Lower lobe of right lung (tissue), 2 donors: ENCODE measurements around the gene APEX1. TPM values are rescaled to one million over a fixed set of nuclear protein-coding genes. Genes with fewer than 3 reads are reported as not detected.
"Not testable (repeated sequence)": the region's sequence is repeated elsewhere in the genome, so short reads cannot be mapped to it uniquely, and the experiment has no call there.

Experiments
- ATAC-seq, 2 donors: fragments of 200-7000 bp; cut with Tn5 transposase; one replicate each; pipeline ENCODE4 v1.9.1; 2020 to 2022; ENCODE audit warnings: mild to moderate bottlenecking in 2 of 2, moderate library complexity in 2 of 2
- DNase-seq: peaks from one replicate; pipeline ENCODE4 v3.0.0-alpha.2; 2020
- H3K27ac ChIP-seq: fragments of 200-600 bp; one replicate; pipeline ENCODE4 v1.8.0; 2022
- H3K27me3 ChIP-seq: fragments of 200-600 bp; one replicate; pipeline ENCODE4 v1.8.0; 2022; ENCODE audit warnings: low read depth
- H3K36me3 ChIP-seq: fragments of 200-600 bp; one replicate; pipeline ENCODE4 v1.8.0; 2022; ENCODE audit warnings: mild to moderate bottlenecking
- H3K4me1 ChIP-seq: fragments of 200-600 bp; one replicate; pipeline ENCODE4 v1.8.0; 2022
- H3K4me3 ChIP-seq: fragments of 200-600 bp; one replicate; pipeline ENCODE4 v1.8.0; 2022; ENCODE audit warnings: mild to moderate bottlenecking
- H3K9me3 ChIP-seq: fragments of 200-600 bp; one replicate; pipeline ENCODE4 v1.8.0; 2022
- intact Hi-C: fragments of 100-400 bp; cut with DNase I; formaldehyde crosslinking; loops from one replicate; pipeline ENCODE4 v1.11.0; 2022
- total RNA-seq: library from RNA; stranded (reverse); fragmentation: NEBNext Ultra II Directional; extraction: Animal tissue kit (Norgen Biotek cat#: 25700); gene quantifications from one replicate; pipeline ENCODE4 v1.2.1, GENCODE V29; 2021
- TF ChIP-seq, protein P1 (sequence below): fragments of 200-600 bp; IDR thresholded peaks from one replicate; pipeline ENCODE4 v1.8.0; 2022; ENCODE audit warnings: antibody characterized with exemption, mild to moderate bottlenecking
- donor health status: DM: no; HTN: yes; CAD: no; lungs with severe emphysema.

APEX1 gene
- total RNA-seq, 1 donor from 2014 or later, result 103 TPM

- Histone ChIP-seq H3K27me3 (no peaks in the 10 kb centered on the region), H3K36me3 (no peaks in the 10 kb centered on the region), H3K4me1 (peaks cover 5% of the 10 kb centered on the region), H3K27ac (no peak overlapping the region), H3K4me3 (no peak overlapping the region), H3K9me3 (no peaks in the 10 kb centered on the region)
- no peak for DNase-seq
- intact Hi-C loops, result no loop called here
- ATAC-seq, result no peak
- TF ChIP-seq, protein P1, sequence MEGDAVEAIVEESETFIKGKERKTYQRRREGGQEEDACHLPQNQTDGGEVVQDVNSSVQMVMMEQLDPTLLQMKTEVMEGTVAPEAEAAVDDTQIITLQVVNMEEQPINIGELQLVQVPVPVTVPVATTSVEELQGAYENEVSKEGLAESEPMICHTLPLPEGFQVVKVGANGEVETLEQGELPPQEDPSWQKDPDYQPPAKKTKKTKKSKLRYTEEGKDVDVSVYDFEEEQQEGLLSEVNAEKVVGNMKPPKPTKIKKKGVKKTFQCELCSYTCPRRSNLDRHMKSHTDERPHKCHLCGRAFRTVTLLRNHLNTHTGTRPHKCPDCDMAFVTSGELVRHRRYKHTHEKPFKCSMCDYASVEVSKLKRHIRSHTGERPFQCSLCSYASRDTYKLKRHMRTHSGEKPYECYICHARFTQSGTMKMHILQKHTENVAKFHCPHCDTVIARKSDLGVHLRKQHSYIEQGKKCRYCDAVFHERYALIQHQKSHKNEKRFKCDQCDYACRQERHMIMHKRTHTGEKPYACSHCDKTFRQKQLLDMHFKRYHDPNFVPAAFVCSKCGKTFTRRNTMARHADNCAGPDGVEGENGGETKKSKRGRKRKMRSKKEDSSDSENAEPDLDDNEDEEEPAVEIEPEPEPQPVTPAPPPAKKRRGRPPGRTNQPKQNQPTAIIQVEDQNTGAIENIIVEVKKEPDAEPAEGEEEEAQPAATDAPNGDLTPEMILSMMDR, result no peak
These were observed 44.9 kb downstream of the APEX1 start for GRCh38 chr14:20499881-20500280.

GRCh38 chr14:20501346-20501745, 46.3 kb downstream of the APEX1 start:
- Histone ChIP-seq H3K9me3 (no peaks in the 10 kb centered on the region), H3K4me3 (no peak overlapping the region), H3K27me3 (no peaks in the 10 kb centered on the region), H3K27ac (no peak overlapping the region), H3K4me1 (peaks cover 5% of the 10 kb centered on the region), H3K36me3 (no peaks in the 10 kb centered on the region)
- intact Hi-C loops, result no loop called here
- TF ChIP-seq, protein P1, result no peak
- DNase-seq (no peak), ATAC-seq (no peak)

DNA sequence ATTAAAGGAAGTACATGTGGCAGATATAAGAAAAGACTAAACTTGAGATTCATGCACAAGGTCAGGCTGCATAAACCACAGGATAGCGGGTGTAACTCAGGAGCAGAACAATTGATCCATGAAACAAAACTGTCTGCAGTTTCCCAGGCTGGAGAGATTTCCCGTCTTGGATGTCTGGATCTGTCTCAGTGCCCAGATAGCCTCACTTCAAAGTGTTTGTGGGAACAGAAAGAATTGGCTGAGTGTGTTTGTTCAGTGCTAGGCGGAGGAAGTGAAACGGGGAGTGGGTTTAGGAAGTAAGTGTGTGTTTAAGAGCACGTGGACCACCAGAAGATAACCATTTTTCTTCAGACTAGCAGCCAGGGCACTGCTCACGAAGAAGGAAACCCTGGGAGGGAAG, 48.9 kb downstream of the APEX1 start:
- intact Hi-C loops, result no loop called here
- peaks cover 5% of the 10 kb centered on the region for H3K4me1 ChIP-seq
- no peaks in the 10 kb centered on the region for H3K9me3 ChIP-seq
- no peak overlapping the region for H3K27ac ChIP-seq
- no peaks in the 10 kb centered on the region for H3K36me3 ChIP-seq
- DNase-seq, result no peak
- H3K27me3 ChIP-seq, result no peaks in the 10 kb centered on the region
- peak in 1 of 2 donors; percentile 38 for ATAC-seq
- TF ChIP-seq, protein P1, result no peak
- no peak overlapping the region for H3K4me3 ChIP-seq

DNA sequence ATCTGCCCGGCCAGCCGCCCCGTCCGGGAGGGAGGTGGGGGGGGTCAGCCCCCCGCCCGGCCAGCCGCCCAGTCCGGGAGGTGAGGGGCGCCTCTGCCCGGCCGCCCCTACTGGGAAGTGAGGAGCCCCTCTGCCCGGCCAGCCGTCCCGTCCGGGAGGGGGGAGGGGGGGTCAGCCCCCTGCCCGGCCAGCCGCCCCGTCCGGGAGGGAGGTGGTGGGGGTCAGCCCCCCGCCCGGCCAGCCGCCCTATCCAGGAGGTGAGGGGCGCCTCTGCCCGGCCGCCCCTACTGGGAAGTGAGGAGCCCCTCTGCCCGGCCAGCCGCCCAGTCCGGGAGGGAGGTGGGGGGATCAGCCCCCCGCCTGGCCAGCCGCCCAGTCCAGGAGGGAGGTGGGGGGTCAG, 51.2 kb downstream of the APEX1 start:
- H3K9me3 ChIP-seq, DNase-seq: not testable (repeated sequence)

GRCh38 chr14:20506752-20507151, 51.7 kb downstream of the APEX1 start:
- ATAC-seq, H3K9me3 ChIP-seq, H3K27ac ChIP-seq, intact Hi-C loops, DNase-seq, H3K4me1 ChIP-seq, H3K4me3 ChIP-seq, H3K27me3 ChIP-seq, H3K36me3 ChIP-seq: not testable (repeated sequence)

More for the DNA sequence above, 51.2 kb downstream of the APEX1 start:
- H3K4me1 ChIP-seq, H3K27ac ChIP-seq, H3K27me3 ChIP-seq, ATAC-seq, H3K36me3 ChIP-seq, H3K4me3 ChIP-seq, intact Hi-C loops: not testable (repeated sequence)

Other genes with a start within 250 kb of the APEX1 start
- gene OR11H6, start 231.5 kb upstream of the APEX1 start, total RNA-seq, result not detected
- not detected for gene OR11H7, start 226.2 kb upstream of the APEX1 start, total RNA-seq
- gene OR11H4, start 215.9 kb upstream of the APEX1 start, total RNA-seq, result not detected
- gene TTC5, start 149.3 kb upstream of the APEX1 start, total RNA-seq, result 19.3 TPM
- gene CCNB1IP1, start 121.9 kb upstream of the APEX1 start, total RNA-seq, result 36.9 TPM
- 17.1 TPM for gene PARP2, start 111.6 kb upstream of the APEX1 start, total RNA-seq
- 53.6 TPM for gene TEP1, start 41.7 kb upstream of the APEX1 start, total RNA-seq
- gene KLHL33, start 19.1 kb upstream of the APEX1 start, total RNA-seq, result 0.47 TPM
- 32.6 TPM for gene OSGEP, start 414 bp upstream of the APEX1 start, total RNA-seq
- gene PIP4P1, start 6.2 kb downstream of the APEX1 start, total RNA-seq, result 37.7 TPM
- gene PNP, start 14.2 kb downstream of the APEX1 start, total RNA-seq, result 28.8 TPM
- gene RNASE10, start 50.3 kb downstream of the APEX1 start, total RNA-seq, result 0.44 TPM
- gene RNASE9, start 105.8 kb downstream of the APEX1 start, total RNA-seq, result not detected
- gene RNASE11, start 132.8 kb downstream of the APEX1 start, total RNA-seq, result not detected
- gene RNASE12, start 136.2 kb downstream of the APEX1 start, total RNA-seq, result not detected
- gene OR6S1, start 186.5 kb downstream of the APEX1 start, total RNA-seq, result not detected
- gene RNASE4, start 229.3 kb downstream of the APEX1 start, total RNA-seq, result 41.0 TPM
- gene ANG, start 233.5 kb downstream of the APEX1 start, total RNA-seq, result 29.3 TPM